Measurements from ENCODE around the gene NME4. TPM values are rescaled to one million over a fixed set of nuclear protein-coding genes. Genes with fewer than 3 reads are reported as not detected.

The NME4 gene
- total RNA-seq, 1 donor from 2014 or later: 52.0 TPM

DNA sequence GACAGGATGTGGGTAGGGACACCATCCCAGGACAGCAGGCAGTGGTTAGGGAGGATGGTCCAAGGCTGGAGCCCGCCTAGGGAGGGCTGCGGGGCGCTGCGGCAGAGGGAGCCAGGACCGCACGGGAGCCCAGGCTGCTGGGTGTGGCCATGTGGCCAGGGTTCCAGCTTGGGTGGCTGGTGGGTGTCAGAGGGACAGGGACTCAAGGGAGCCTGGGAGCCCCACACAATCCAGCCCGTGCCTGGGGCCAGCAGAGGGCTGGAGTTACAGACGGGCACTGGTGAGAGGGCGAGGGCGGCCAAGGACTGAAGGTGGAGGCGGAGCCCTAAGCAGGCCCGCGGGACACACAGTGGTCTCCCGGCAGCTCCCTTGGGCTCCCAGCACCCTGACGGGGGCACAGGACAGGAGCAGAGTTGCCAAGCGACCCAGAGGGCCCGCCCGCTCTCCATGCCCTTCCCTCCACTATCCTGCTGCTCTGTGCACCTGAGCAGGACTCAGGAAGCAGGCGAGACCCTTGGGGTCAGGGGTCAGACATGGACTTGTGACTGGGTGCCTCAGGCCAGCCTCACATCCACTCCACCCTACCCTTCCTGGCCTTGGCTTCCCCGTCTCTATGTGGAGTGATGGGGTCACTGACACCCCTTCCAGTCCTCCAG, 33.8 kb upstream of the NME4 start:
- no peak for DNase-seq (ENCODE audit: low spot score)

DNA sequence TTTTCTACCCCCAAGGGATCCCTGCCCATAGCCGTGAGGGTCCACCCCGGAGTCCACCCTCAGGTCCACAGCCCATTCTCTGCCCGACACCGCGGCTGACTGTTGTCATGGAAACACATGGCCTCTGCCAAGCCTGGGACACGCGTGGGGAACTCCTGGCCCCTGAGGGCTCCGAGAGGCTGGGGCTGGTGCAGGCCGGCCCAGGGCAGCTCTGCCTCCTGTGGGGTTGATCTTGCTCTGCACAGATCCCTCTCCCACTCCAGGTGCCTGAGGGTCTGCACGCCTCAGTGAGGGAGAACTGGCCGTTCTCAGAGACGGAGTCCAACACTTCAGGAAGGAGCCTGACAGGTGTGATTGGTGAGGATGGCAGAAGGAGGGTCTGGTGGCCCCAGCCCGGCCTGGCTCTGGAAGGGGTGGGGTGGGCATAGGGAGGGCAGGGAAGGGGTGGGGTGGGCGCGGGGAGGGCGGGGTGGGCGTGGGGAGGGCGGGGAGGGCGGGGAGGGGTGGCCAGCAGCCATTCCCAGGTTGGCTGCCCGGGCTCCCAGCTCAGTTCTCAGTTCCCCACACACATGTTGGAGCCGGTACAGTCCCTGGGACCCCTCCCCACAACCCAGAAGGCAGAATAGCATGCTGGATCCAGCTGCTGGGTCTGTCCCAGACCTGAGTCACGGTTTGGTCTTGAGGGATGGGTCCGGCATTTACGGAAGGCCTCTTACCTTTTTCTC, 33.1 kb upstream of the NME4 start:
- DNase-seq (ENCODE audit: low spot score): no peak

DNA sequence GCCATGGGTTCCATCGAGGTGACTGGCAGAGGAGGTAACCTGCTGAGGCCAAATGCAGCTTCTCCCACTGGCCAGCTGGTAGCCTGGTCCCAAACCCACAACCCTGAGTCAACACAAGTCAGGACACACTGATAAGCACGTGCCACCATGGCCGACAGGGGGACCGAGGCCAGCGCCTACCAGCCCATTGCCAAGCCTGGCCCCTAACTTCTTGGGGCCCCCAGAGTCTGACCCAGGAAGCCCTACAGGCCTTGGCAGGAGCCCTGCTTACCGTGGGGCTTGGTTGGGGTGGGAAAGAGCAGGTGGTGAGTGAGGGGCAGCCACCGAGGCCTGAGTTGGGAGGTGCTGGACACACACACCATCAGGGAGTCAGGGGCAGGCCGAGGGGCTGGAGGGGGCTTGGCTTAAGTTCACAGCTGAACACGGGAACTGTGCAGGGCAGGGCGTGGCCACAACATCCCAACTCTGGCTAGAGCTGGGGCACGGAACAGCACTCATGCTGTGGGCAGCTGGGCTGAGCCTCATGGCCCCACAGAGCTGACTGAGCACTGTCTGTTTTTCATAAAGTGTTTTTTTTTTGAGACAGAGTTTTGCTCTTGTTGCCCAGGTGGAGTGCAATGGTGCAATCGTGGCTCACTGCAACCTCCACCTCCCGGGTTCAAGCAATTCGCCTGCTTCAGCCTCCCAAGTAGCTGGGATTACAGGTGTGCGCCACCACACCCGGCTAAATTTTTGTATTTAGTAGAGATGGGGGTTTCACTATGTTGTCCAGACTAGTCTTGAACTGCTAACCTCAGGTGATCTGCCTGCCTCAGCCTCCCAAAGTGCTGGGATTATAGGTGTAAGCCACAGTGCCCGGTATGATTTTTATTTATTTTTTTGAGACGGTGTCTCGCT, 32.2 kb upstream of the NME4 start:
- no peak for DNase-seq (ENCODE audit: low spot score)

DNA sequence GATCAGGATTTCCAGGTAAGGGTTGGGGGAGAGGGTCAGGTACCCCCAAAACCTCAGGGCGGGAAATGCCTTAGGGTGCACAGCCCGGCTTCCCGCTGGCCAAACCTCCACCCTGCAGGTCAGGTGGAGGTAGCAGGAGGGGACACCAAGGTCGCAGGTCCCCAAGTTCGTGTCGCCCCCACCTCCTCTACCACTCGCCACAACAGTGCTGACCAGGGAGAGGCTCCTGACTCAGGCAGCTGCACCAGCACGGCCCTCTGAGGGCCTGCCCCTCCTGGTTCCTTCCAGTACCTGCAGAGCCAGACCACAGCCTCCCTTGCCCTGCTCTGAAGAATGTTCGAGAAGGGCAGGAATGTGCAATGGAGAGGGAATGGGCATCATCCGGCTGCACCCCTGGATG, 30.5 kb upstream of the NME4 start:
- DNase-seq (ENCODE audit: low spot score): no peak

DNA sequence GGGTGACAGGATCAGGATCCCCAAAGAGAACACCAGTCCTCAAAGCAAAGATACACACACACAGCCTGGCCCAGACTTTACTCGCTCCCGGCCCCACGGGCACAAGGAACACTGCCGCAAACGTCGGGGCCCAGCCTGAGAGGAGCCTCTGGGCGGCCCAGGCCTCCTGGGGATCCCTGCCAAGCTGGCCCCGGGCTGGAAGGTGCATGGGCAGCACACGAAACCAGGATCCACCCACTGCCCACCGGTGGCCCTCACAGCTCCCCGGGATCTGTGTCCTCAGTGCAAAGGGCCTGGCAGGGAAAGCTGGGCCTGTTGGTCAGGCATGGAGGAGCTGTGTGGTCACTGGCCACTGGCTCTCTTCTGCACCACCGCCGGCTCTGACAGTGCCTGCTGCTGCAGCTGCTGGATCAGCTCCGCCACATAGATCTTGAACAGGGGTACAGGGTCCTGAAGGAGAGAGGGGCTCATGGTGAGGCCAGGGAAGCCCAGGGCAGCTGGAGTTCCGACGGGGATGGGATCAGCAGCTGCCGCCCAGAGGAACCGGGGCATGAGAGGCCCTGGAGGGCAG, 29.6 kb upstream of the NME4 start:
- no peak for DNase-seq (ENCODE audit: low spot score)

DNA sequence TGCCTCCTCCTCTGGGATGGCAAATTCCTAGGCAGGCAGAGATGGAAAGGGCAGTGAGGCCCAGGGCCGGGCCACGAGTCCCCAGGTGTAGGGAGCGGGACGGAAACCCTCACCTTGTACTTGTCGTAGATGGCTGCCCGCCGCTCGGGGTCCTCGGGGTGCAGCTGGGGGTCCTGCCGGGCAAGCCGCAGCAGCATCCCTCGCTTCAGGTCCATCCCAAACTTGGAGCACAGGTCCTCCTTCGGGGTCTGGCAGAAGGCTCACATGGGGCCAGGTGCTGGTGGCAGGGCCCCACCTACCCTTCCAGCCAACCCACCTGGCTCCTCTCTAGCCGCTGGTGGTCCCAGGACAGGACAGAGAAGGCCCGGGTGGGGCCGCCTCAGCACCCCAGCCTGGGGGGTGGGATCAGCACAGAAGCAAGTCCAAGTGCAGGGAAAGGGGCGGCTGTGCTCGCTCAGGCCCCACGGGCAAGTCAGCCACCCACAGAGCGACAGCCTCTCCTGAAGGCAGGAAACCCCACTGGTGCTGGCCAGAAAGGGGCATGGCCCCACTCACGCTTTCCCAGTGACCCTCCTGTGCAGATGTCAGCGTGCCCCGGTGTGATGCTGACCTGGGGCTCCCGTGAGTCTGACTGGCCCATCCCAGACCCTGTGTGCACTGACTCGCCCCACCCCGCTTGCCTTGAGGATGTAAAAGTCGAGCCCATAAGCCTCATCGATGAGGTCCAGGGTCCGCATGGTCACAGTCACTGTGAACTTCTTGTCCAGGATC, 28.4 kb upstream of the NME4 start:
- no peak for DNase-seq (ENCODE audit: low spot score)

DNA sequence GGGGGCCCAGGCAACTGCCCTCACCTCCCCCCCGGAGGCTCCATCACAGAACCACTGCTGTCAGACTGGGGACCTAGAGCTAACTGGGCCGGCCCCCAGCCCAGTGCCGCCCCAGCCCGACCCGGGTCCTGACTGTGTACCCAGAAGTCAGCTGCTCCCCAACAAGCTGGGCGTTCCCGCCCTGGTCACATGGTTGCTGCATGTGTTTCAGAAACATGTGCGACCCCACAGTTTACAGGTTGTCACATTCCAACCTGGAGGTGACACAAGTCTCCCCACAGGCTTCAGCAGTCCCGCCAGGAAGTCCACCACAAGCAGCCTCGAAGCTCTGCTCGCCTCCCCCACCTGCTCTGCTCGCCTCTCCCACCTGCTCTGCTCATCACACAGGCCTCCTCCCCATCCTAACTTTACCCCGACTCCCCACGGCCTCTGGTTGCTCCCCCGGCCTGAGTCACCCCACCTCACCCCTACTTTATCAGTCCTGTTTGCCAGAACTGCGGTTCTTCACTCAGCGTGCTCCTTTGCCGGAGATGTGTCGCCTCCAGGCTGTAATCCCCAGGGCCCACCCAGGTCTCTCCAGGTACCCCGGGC, 27.6 kb upstream of the NME4 start:
- DNase-seq (ENCODE audit: low spot score): no peak

DNA sequence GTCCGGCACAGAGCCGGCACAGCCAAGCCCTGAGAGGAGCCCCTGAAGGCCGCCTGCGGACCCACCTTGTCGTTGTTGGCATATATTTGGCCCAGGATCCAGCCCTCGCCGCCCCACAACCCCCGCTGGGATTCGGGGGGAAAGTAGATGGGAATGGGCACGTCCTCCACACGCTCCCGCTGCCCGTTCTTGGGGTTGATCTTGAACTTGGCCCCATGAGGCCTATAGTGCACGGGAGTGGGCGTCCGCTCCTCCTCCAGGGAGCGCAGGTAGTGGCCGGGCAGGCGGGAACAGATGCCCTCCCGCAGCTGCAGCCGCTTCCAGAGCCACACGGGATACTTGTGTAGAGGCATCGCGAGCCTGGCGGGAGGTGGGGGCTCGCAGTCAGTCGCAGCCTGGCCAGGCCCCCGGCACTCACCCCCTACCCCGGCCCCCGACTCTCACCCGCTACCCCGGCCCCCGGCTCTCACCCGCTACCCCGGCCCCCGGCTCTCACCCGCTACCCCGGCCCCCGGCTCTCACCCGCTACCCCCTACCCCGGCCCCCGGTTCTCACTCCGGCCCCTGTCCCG, 27.0 kb upstream of the NME4 start:
- DNase-seq (ENCODE audit: low spot score): no peak

DNA sequence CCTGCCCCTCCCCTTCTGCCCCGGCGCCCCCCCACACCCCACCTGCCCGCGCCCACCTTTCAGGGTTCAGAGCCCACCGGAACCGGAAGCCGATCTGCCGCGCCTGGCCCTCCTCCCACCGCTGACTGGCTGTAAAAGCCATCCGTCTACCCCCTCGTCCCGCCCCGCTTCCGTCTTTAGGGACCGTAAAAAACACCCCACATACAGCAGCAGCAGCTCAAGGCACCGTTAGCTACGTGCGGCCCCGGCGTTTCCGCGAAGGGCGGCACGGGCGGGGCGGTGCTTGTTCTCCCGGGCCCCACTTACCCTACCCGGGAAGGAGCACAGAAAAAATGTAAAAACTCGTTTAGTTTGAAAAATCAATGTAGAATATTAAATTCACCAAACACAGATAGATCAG, 26.6 kb upstream of the NME4 start, which contains the start of gene MRPL28:
Gene MRPL28 (minus strand): TSS at position 96 of the 400 bp plus-strand sequence. CDS start 320 bp downstream, outside the sequence.
- DNase-seq (ENCODE audit: low spot score): peak; percentile 97

DNA sequence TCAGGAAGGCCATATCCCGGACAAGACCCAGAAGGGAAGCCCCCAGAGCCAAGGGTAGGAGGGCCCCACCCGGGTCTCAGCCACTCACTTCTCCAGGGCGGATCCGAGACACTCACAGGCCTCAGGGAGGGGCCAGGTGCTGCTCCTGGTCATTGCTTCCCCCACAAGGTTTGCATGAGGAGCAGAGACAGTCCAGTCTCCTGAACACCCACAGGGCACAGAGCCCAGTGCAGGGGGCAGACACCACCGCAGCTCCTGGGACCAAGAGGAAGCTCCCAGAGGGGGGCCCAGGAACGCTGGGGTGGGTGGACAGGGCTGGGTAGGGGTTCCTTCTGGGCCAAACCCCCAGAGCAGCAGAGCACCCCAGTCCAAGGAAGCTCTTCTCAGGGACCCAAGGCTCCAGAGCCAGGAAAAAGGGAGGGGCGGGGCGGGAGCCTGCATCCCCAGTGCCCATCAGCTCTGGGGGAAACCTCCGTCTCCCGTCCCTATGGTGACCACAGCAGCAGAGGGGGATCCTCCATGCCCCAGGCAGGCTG, 26.0 kb upstream of the NME4 start:
- DNase-seq (ENCODE audit: low spot score): no peak

DNA sequence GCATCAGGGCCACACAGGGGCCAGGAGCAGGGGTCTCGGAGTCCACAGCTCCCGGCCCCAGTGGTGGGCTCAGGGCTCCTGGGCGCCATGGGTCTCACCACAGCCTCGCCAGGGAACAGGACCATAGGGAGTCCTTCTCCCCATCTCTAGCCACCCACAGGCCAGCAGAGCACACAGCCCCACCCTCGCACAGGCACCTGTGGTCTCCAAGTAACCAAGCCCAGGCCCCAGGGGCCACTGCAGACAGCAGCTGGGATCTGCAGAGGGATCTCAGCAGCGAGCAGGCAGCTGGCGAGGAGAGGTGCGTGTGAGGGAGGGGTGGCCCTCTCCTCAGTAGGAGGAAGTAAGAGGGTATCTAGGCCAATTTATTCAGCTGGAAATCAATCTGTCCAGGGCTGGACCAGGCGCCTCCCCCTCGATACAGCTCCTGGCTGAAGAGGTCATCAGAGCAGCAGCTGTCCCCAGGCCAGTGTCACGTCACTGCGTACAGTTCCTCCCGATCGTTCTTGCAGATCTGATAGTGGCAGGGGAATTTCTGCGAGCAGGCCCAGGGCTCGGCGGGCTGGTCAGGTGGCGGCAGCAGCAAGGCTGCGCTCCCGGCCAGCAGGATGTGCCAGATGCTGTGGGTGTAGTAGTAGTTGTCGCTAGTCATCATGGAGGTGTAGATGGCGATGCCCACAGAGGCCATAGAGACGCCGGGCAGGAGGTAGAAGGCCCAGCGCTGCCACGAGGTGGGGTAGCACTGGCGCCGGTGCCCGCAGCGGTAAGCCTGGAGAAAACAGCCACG, 25.3 kb upstream of the NME4 start:
- DNase-seq (ENCODE audit: low spot score): no peak

DNA sequence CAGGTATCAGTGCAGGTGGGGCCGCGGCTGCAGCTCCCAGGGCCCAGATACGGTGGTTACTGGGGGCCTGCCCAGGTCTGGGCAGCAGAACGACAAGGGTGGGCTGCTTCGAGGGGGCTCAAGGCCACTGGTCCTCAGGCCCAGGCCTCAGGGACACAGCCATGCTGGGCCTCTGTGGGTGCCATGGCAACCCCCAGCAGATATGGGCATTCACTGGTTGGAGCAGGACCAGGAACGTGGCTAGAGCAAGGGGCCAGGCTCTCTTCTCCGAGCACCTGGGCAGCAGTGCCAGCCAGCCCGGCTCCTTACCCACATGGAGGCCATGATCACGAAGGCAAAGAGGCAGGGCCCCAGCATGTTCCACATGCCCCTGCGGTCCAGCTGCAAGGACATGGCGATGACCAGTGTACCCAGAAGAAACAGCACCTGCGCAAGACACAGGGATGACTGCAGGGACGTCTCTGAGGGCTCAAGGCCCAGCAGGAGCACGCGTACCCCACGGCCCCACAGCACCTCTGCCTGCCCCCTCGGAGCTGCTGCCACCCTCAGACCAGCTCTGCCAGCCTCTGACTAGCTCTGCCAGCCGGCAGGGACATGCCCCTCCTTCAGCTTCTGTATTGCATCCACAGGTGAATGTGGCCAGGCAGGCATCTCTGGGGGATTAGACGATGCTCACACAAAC, 24.6 kb upstream of the NME4 start:
- no peak for DNase-seq (ENCODE audit: low spot score)

DNA sequence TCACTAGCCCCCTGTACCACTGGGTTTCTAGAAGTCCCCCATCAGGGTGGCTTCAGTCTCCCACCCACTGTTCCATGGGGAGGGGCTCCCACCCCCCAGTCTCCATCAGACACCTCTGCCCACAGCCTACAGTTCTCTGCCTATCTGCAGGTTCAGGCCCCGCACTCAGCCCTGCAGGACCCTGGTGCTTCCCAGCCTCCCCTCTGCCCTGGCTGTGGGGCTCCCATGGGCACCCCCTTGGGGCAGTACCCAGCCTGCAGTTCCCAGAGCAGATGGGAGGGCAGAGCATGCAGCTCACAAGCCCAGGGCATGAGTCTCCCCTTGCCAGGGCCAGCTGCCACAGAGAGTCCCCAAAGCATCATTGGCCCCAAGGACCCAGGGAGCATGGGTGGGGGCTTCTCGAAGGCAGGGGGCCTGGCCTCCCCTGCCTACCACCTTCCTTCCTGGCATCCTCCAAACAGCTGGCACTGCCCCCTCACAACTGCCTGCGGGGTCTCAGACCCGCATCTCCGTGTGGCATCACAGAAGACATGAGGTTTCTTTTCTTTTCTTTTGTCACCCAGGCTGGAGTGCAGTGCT, 23.9 kb upstream of the NME4 start:
- DNase-seq (ENCODE audit: low spot score): no peak

DNA sequence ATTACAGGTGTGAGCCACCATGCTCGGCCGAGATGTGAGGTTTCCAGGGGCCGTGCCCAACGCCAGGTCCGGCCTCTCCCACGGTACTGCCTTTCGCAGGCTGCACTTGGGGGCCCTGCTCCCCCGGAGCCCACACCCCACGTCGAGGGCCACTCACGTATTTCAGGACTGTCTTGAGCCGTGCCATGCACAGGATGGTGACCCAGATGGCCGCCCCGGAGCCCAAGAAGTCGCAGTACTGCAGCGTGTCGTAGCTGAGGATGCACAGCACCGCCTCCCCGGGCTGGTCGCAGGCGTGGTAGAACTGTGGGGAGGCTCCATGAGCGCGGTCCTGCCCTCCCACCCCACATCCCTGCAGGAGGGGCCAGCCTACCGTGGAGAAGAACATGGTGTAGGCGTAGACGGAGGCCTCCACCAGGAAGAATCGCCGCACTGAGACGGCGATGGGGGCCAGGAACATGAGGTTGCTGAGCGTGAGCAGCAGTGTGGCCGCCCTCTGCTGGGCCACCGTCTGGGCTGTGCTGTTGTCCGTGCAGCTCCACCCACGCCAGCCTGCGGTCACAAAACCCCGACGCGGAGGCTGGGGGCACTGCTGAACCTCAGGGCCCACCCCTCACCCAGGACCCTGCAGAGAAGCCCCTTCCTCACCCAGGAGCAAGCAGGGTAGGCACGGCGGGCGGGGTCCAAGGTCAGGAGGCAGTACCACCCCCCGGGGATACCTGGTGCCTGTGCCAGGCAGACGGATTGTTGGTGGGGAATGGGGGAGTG, 23.0 kb upstream of the NME4 start:
- DNase-seq (ENCODE audit: low spot score): no peak

DNA sequence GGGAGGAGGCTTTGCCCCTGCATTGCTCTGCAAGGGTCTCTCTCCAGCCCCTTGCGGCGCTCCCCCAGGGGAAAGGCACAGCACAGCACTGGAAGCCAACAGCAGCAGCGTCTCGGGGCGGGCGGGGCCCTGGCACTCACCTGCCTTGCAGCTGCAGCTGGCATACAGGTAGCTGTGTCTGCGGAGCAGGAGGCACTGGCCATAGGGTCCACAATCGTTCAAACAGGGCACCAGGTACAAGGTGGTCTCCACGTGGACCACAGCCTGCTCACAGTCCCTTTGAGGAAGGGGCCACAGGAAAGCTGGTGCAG, 22.4 kb upstream of the NME4 start:
- DNase-seq (ENCODE audit: low spot score): no peak

DNA sequence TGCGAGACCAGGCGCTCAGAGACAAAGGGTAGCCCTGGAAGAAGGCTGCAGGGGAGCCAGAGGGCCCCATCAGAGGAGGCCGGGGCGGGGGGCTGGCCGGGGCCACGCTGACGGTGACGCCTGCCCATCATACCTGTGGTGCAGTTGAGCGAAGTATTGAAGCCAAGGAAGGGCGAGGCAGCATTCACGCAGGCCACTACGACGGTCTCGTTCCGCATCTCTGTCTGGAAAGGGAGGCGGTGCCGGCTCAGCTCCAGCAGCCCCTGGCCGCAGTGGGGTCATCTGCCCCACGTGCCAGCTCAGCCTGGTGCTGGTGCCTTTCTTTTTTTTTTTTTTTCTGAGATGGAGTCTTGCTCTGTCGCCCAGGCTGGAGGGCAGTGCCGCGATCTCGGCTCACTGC, 21.8 kb upstream of the NME4 start:
- no peak for DNase-seq (ENCODE audit: low spot score)

DNA sequence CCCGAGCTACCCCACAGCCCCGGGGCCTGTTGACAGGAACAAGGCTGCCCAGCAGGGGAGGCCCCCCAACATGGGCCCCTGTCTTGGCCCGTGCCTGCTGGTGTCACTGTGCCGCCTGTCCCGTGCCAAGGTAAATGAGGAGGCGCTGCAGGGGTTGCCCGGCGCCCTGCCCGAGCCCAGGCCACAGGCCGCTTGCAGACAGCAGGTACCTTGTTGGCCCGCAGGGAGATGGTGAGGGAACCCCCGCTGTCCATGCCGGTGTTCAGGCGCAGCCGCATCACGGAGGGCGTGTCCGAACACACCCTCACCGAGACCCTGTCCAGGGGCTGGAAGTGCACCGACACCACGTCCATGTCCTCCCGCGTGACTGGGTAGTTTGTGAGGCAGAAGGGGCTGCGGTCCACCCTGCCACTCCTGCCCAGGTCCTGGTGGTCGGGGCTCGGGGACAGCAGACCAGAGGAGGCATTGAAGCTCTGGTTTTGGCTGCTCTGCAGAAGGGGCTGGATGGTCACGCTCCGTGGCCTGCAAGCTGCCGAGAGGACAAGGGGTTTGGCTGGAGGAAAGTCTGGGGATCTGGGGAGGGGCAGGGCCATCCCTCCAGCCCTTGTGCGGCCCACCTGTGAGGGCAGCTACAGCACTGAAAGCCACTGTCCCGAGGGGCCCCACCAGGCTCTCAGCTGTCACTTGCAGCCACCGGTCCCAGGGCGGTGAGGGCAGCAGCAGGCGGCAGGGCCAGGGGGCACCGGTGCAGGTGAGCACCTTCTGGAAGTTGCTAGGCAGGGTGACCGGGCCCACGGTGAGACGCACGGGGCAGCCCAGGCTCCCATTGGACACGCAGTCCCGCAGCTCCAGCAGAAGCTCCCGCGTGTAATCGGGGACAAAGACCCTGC, 20.8 kb upstream of the NME4 start:
- DNase-seq (ENCODE audit: low spot score): no peak
